Testis (tissue), 2 donors: ENCODE results near the gene PLA2G4A.

Experiments used
- CTCF ChIP-seq, 3 experiments: fragments of 450-650 bp in 2 of 3; fragments of 200-600 bp in 1 of 3; sonication (generic) in 1 of 3; IDR thresholded peaks; one replicate each; pipeline ENCODE4 v1.5.1; 2016 to 2019; ENCODE audit warnings: antibody characterized with exemption in 3 of 3, mild to moderate bottlenecking in 2 of 3, moderate library complexity in 1 of 3
- POLR2A ChIP-seq: fragments of 450-650 bp; IDR thresholded peaks from one replicate; pipeline ENCODE4 v1.6.1; 2017; ENCODE audit warnings: antibody characterized with exemption, mild to moderate bottlenecking, moderate library complexity

GRCh38 chr1:186953876-186954275 is 125.1 kb downstream of the PLA2G4A start:
- TF ChIP-seq CTCF (IDR thresholded peaks at IDR 0.05) (no peak), POLR2A (no peak)
